Upper lobe of left lung (tissue), 4 donors: Measurements from ENCODE around the gene UNC79.

Source experiments
- CTCF ChIP-seq, 6 experiments: fragments of 450-650 bp in 4 of 6; fragments of 200-600 bp in 2 of 6; sonication (generic) in 2 of 6; IDR thresholded peaks; one replicate each; pipeline ENCODE4 v1.5.1; 2016 to 2019; ENCODE audit warnings: antibody characterized with exemption in 6 of 6
- EP300 ChIP-seq, 4 donors: sonication (generic); formaldehyde crosslinking; IDR thresholded peaks; one replicate each; pipeline ENCODE4 v1.5.1; 2017; ENCODE audit warnings: antibody characterized with exemption in 4 of 4, control low read depth in 2 of 4
- POLR2A ChIP-seq, 4 donors: fragments of 450-650 bp; IDR thresholded peaks; one replicate each; pipeline ENCODE4 v1.5.1; 2016 to 2017; ENCODE audit warnings: antibody characterized with exemption in 4 of 4, mild to moderate bottlenecking in 2 of 4
- POLR2AphosphoS5 ChIP-seq, 2 donors: sonication (generic); formaldehyde crosslinking; IDR thresholded peaks; one replicate each; pipeline ENCODE4 v1.5.1; 2017; ENCODE audit warnings: antibody characterized with exemption in 2 of 2

- TF ChIP-seq EP300 (IDR thresholded peaks at IDR 0.05): no peak
- no peak for TF ChIP-seq CTCF (IDR thresholded peaks at IDR 0.05)
- no peak for TF ChIP-seq POLR2A (IDR thresholded peaks at IDR 0.05)
- TF ChIP-seq POLR2AphosphoS5 (IDR thresholded peaks at IDR 0.05): no peak
These were observed 107.7 kb downstream of the UNC79 start for GRCh38 chr14:93538413-93538812.
